GM10248 (cell line): ENCODE data around the gene CAPN14.

ENCODE experiments used
- CTCF ChIA-PET: fragments of 300-600 bp; sonication (Branson Sonifier 250); formaldehyde crosslinking; extraction: SDS; loops from one replicate; lab custom pipeline; 2021; ENCODE audit warnings: antibody characterized with exemption; lab: Yijun Ruan, JAX
- POLR2A ChIA-PET: fragments of 350-650 bp; sonication (Branson Sonifier 250); formaldehyde crosslinking; extraction: SDS; loops from one replicate; lab custom pipeline; 2020; ENCODE audit warnings: antibody characterized with exemption; lab: Yijun Ruan, JAX
- DNase-seq: peaks from one replicate; pipeline ENCODE4 v3.0.0; 2012; ENCODE audit errors: extremely low spot score
- CTCF ChIP-seq: IDR thresholded peaks from 2 replicates; pipeline ENCODE4 v1.5.1; 2012; ENCODE audit warnings: mild to moderate bottlenecking, low read depth; ENCODE audit errors: extremely low read depth, missing control alignments, control extremely low read depth

Gene CAPN14

GRCh38 chr2:31235504-31235902, 18.2 kb upstream of the CAPN14 start:
- no peak for TF ChIP-seq CTCF
- POLR2A ChIA-PET = no interaction called here
- CTCF ChIA-PET = no interaction called here
- DNase-seq = no peak

- CTCF ChIA-PET = interaction anchor here (0.8 to 1.6 kb wide), 3 partner anchors 15 to 523 kb away, joined by 3 to 8 read pairs (median 3); no protein-coding TSS in a partner anchor
- no peak for DNase-seq
- TF ChIP-seq CTCF = no peak
- POLR2A ChIA-PET = no interaction called here
These were observed 17.6 kb upstream of the CAPN14 start for GRCh38 chr2:31234683-31235503.

- ChIA-PET POLR2A (no interaction called here), CTCF (interaction anchor here (0.6 to 2.2 kb wide), 8 partner anchors 14 to 522 kb away, joined by 3 to 8 read pairs (median 3); no protein-coding TSS in a partner anchor)
- TF ChIP-seq CTCF = peak; percentile 48
- peak; percentile 80 for DNase-seq
These were observed 16.7 kb upstream of the CAPN14 start, which contains the start of gene EHD3 for GRCh38 chr2:31233741-31234682. Gene EHD3, plus strand, starts transcription at chr2:31234152. Its CDS starts 470 bp downstream, at chr2:31234622.

GRCh38 chr2:31233231-31233630, 15.9 kb upstream of the CAPN14 start:
- ChIA-PET POLR2A (no interaction called here), CTCF (interaction anchor here (1.0 to 2.2 kb wide), 4 partner anchors 13 to 522 kb away, joined by 3 to 6 read pairs (median 4); no protein-coding TSS in a partner anchor)
- DNase-seq = no peak
- TF ChIP-seq CTCF = no peak

- no peak for TF ChIP-seq CTCF
- CTCF ChIA-PET = interaction anchor here (1.0 to 2.2 kb wide), 3 partner anchors 13 to 101 kb away, joined by 3 to 6 read pairs (median 3); no protein-coding TSS in a partner anchor
- POLR2A ChIA-PET = no interaction called here
- DNase-seq = no peak
These were observed 15.3 kb upstream of the CAPN14 start for GRCh38 chr2:31232586-31232985.
